Heart left ventricle (tissue), 13 donors: Measurements from ENCODE around the gene TSHZ1.

Experiments used
- POLR2A ChIP-seq, 2 donors: fragments of 450-650 bp; IDR thresholded peaks; one replicate each; pipeline ENCODE4 v1.6.1; 2017; ENCODE audit warnings: antibody characterized with exemption in 2 of 2, mild to moderate bottlenecking in 2 of 2, moderate library complexity in 2 of 2
- TF ChIP-seq, protein P1 (sequence below), 12 donors: fragments of 200-600 bp; sonication (generic) in 4 of 12; IDR thresholded peaks; one replicate each; pipeline versions ENCODE4 v1.5.0 to v1.8.0; 2018 to 2022; ENCODE audit warnings: antibody characterized with exemption in 12 of 12, mild to moderate bottlenecking in 5 of 12
- donor health status: ischemic (EF 13 %, LVEDD 7.1; RV severe dilation, severe dysfunction).
- donor health status: DM: no; HTN: yes; CAD: no.
- donor health status: DM: no; HTN: no; CAD: no.
- donor health status: ischemic (EF 25% LVEDD 6.9; RV normal size, moderate dysfunction).
- donor health status: ischemic (EF 25% LVEDD 5.7; RV mildly dilated, moderate dysfunction).
- donor health status: ischemic (EF 35%, LVEDD 5.7; RV mildly dilated, moderate dysfunction).
- donor health status: nonischemic (EF 11% LVEDD 7.7; RV severe dilation, severe dysfunction).
- donor health status: DM: yes; HTN: yes; CAD: no.
- donor health status: PGD.
- donor health status: ischemic (EF 29% LVEDD 5.4; RV normal size, mild dysfunction).
- donor health status: nonischemic (EF 23%, LVEDD 6.1; RV moderate dilation, normal function).

DNA sequence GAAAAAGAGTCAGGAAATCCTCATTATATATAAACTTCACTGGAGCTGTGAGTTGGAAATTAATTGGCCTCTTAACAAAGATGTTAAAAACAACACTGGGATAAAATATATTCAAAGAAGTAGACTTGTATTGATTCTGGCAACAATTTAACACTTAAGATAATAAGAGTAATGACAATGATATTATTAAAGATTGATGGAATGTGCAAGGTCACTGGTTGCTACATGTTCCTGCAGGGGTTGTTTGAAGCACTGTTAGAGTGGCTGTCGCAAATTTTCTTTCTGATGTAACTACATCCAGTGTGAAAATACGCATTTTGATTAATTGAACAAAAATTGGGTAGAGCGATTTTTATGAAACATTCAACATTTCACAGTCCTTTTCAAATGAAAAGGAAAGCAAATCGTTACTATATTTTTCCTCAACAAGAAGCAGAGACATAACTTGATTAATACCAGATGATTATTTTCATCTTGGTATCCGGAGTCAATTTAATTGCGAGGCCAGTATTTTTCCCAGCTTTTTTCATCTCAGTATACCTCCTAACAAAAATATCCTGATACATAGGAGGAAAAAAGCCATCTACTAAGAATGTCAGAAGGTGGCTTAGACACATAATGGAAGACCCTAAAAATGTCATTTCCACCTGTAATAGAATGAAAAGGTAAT lies 7.8 kb upstream of the TSHZ1 start:
- TF ChIP-seq, protein P1, sequence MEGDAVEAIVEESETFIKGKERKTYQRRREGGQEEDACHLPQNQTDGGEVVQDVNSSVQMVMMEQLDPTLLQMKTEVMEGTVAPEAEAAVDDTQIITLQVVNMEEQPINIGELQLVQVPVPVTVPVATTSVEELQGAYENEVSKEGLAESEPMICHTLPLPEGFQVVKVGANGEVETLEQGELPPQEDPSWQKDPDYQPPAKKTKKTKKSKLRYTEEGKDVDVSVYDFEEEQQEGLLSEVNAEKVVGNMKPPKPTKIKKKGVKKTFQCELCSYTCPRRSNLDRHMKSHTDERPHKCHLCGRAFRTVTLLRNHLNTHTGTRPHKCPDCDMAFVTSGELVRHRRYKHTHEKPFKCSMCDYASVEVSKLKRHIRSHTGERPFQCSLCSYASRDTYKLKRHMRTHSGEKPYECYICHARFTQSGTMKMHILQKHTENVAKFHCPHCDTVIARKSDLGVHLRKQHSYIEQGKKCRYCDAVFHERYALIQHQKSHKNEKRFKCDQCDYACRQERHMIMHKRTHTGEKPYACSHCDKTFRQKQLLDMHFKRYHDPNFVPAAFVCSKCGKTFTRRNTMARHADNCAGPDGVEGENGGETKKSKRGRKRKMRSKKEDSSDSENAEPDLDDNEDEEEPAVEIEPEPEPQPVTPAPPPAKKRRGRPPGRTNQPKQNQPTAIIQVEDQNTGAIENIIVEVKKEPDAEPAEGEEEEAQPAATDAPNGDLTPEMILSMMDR (IDR thresholded peaks at IDR 0.05), result no peak
- TF ChIP-seq POLR2A (IDR thresholded peaks at IDR 0.05), result no peak
